ENCODE data around the gene AVPI1. TPM values are rescaled to one million over a fixed set of nuclear protein-coding genes. Genes with fewer than 3 reads are reported as not detected.
A peak's percentile ranks its signal among the peaks of the same experiment; 100 is the strongest.
"Not testable (repeated sequence)": the region's sequence is repeated elsewhere in the genome, so short reads cannot be mapped to it uniquely, and the experiment has no call there.

Gene AVPI1
- total RNA-seq, 1 donor from 2014 or later: 20.5 TPM

DNA sequence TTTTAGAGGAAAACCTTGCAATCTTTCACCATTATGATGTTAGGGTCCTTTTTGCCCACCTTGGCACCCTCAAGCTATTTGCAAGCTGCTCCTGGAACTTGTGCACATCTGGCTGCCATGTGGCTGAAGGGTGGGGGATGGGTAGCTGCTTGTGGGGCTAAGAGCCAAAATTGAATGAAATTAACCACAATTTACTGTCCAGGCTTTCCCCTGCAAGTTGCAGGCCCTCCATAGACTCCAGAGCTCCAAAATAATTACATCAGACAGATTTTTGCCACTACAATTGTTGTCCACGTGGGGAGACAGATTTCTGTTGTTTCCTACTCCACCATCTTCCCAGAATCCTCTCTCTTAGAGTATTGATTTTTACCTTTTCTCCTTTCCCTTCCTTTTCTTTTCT lies 27.5 kb downstream of the AVPI1 start:
- no peak for TF ChIP-seq CTCF (IDR thresholded peaks at IDR 0.05)
- no peaks in the 10 kb centered on the region for H3K9me3 ChIP-seq
- no peak for DNase-seq
- no peaks in the 10 kb centered on the region for H3K4me1 ChIP-seq
- H3K27me3 ChIP-seq: no peaks in the 10 kb centered on the region
- peaks cover 73% of the 10 kb centered on the region for H3K36me3 ChIP-seq
- intact Hi-C loops (cut with DNase I): no loop called here
- H3K27ac ChIP-seq: no peak overlapping the region
- no peak for ATAC-seq
- H3K4me3 ChIP-seq: no peak overlapping the region

GRCh38 chr10:97656777-97657176 lies 30.3 kb downstream of the AVPI1 start:
- no peak for TF ChIP-seq CTCF (IDR thresholded peaks at IDR 0.05)
- no peak for ATAC-seq
- Histone ChIP-seq H3K9me3 (no peaks in the 10 kb centered on the region), H3K27ac (no peak overlapping the region), H3K4me1 (no peaks in the 10 kb centered on the region), H3K4me3 (no peak overlapping the region), H3K36me3 (peaks cover 67% of the 10 kb centered on the region), H3K27me3 (no peaks in the 10 kb centered on the region)
- DNase-seq: no peak
- intact Hi-C loops (cut with DNase I): no loop called here

GRCh38 chr10:97651773-97652172 lies 35.3 kb downstream of the AVPI1 start:
- intact Hi-C loops (cut with DNase I): no loop called here
- Histone ChIP-seq H3K4me1 (peaks cover 27% of the 10 kb centered on the region), H3K27me3 (no peaks in the 10 kb centered on the region), H3K27ac (no peak overlapping the region), H3K36me3 (peaks cover 48% of the 10 kb centered on the region), H3K4me3 (no peak overlapping the region), H3K9me3 (no peaks in the 10 kb centered on the region)
- TF ChIP-seq CTCF (IDR thresholded peaks at IDR 0.05): no peak
- ATAC-seq (no peak), DNase-seq (no peak)

- H3K9me3 ChIP-seq: no peaks in the 10 kb centered on the region
- intact Hi-C loops (cut with DNase I): no loop called here
- TF ChIP-seq CTCF (IDR thresholded peaks at IDR 0.05): no peak
- no peaks in the 10 kb centered on the region for H3K27me3 ChIP-seq
- peaks cover 38% of the 10 kb centered on the region for H3K36me3 ChIP-seq
- no peak for DNase-seq
- no peak overlapping the region for H3K4me3 ChIP-seq
- peak; percentile 5 for ATAC-seq
- H3K27ac ChIP-seq: peak overlapping the region; percentile 3
- H3K4me1 ChIP-seq: peaks cover 27% of the 10 kb centered on the region
These were observed 36.3 kb downstream of the AVPI1 start for GRCh38 chr10:97650726-97651125.

DNA sequence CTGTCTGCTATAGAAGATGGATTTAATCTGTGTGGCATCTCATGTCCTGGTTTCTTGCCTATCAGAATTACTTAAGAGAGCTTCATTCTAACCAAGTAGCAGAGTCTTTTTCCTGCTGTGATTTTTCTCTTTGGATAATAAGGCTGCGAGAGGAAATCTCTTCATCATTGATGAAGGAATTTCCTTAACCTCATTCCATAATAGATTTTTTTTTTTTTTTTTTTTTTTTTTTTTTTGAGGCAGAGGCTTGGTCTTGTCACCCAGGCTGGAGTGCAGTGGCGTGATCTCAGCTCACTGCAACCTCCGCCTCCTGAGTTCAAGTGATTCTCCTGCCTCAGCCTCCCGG lies 37.7 kb downstream of the AVPI1 start:
- Histone ChIP-seq H3K36me3 (peaks cover 31% of the 10 kb centered on the region), H3K27ac (peak overlapping the region; percentile 79), H3K4me1 (peaks cover 27% of the 10 kb centered on the region)
- H3K4me3 ChIP-seq; DNase-seq; H3K27me3 ChIP-seq; intact Hi-C loops (cut with DNase I); H3K9me3 ChIP-seq; ATAC-seq: not testable (repeated sequence)

DNA sequence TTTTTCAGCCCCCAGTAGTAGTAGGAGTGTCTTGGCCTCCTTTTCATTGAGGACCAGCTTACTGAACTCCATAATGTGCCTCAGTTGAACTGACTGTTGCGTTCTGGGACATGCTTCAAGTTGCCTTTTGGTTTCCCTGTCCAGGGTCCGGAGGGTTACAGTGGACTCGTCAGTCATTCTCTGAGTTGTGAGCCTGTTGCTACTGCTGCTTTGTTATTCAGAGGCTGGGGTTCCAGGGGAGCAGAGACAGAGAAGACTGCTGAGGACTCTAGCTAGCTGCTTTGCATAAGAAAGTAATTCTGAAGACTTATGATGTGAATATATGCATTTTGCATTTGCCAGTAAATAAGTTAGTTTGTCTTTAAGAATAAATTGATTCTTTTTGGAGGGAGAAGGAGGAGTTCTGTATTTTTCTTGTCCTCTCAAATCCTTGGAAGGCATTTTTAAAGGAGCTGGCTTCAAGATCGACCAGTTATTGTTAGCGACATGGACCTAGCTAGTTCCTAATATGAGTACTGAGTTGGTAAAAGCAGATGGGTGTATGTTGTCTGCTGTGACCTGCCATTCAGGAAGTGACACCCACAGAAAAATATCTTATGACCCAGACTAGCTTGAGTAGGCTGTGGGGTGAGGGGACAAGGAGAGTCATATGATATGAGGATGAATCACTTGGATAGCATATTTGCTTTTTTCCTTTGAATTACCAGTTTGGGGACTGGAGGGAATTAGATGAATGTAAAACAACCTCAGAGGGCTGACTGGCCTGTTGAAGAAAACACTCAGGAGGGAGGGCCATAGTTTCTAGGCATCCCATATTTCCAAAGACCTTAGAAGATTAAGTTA lies 38.3 kb downstream of the AVPI1 start:
- peak overlapping the region; percentile 79 for H3K27ac ChIP-seq
- no peak for TF ChIP-seq CTCF (IDR thresholded peaks at IDR 0.05)
- DNase-seq (no peak), ATAC-seq (peak; percentile 94)
- H3K36me3 ChIP-seq: peaks cover 33% of the 10 kb centered on the region
- no peaks in the 10 kb centered on the region for H3K27me3 ChIP-seq
- intact Hi-C loops (cut with DNase I): no loop called here
- H3K9me3 ChIP-seq: no peaks in the 10 kb centered on the region
- peaks cover 27% of the 10 kb centered on the region for H3K4me1 ChIP-seq
- H3K4me3 ChIP-seq: no peak overlapping the region

All from upper lobe of right lung (tissue), 1 donor.